DMS79 treated with DMSO at 0.1 percent for 48 hours (cell line): ENCODE results near the gene KIAA0930.

ENCODE experiments used
- DNase-seq: peaks from one replicate; lab custom pipeline; 2025; lab: John Stamatoyannopoulos, UW

KIAA0930 gene

GRCh38 chr22:45172881-45173585, 67.7 kb downstream of the KIAA0930 start:
- DNase-seq = no peak

DNA sequence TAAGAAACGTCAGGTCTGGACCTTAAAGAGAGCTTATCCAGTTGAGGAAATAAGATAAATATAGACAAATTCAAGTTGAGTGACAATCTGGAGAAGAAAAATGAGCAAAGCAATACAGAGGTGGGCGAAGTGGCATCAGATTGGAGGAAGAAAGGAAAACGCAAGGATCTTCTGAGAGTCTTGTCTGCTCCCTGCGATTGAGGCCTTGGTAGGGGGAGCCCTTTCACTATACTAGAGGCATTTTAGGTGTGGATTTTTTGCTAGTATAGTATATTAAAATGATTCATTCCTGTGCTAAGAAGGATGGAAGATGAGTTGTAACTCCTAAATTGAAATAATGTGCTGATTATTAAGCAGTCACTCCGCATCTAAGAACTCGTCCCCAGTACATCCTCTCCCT, 68.9 kb downstream of the KIAA0930 start:
- DNase-seq = no peak

DNA sequence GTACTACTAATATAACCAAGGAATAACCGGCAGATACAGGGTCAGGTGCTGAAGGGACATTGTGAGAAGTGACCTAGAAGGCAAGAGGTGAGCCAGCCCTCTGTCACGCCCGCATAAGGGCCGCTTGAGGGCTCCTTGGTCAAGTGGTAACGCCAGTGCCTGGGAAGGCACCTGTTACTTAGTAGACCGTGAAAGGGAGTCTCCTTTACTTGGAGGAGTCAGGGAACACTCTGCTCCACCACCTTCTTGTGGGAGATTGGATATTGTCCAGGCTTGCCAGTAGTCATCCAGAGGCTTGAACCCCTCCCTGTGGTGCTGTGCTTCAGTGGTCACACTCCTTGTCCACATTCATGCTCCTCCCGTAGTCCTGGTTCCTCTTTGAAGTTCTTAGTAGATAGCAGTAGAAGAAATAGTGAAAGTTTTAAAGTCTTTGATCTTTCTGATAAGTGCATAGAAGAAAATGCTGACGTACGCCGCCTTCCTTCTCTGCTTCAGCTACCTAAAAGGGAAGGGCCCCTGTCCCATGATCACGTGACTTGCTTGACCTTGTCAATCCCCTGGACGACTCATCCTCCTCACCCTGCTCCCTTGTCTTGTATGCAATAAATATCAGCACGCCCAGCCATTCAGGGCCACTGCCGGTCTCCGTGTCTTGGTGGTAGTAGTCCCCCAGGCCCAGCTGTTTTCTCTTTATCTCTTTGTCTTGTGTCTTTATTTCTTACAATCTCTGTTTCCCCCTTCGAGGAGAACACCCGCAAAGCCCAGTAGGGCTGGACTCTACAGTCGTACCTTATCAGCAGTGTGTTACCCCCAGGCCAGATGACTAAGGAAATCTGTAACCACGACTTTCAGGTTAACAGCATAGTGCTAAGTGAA, 70.9 kb downstream of the KIAA0930 start:
- DNase-seq = peak; percentile 17

DNA sequence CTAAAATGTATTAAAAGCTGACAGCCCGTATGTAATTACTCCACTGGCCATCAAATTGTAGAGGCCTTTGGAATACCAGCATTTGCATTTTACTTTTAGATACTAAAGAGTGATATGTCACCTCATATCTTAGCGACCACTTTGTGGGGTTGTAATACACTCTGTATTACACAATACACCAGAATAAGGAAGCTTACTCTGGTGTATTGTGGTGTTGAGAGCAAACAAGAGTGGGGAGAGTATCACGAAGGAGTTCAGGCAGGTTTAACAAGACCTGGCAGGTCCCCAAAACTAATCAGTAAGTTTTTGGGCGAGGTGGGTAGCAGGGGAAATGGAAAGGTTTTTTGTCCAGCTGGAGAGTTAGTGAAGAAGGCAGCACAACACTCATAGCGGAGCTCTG, 73.8 kb downstream of the KIAA0930 start:
- no peak for DNase-seq

- DNase-seq = no peak
Observed at GRCh38 chr22:45164270-45165088, 76.2 kb downstream of the KIAA0930 start.

DNA sequence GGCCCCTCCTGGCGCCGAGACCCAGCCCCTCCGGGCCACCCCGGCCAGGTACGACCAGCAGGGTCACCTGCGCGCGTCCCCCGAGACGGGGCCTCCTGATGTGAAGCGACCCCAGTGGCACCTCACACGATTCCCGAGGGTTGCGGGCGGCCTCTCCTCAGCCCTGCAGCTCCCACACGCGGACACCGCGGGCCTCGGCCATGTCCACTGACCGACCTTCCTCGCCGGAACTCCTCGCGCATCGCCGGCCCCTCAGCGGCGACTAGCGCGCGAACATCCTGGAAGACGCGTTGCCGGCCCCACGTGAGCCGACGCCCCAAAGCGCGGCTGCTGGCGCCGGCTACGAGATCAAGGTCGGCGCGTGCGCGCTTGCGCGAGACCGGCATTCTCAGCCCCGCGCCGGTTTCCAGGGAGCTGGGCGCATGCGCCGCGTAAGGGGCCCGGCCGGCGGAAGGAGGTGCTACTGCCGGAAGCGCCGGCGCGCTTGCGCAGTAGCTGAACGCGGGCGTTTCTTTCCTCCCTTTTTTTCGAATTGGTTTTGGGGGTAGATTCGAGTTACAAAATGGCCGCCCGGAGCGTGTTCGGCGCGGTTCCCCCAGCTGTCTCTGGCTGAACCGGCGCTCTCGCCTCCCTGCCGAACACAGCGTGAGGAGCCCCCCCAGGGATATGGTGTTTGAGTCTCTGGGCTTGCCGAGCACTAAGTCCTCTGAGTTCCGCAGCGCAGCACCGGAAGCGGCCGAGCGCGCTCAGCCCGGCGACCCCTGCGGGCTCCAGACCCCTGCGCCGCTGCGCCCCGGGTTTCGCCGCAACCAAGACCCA, 77.0 kb downstream of the KIAA0930 start, which contains the start of gene NUP50:
TSS of gene NUP50 (plus strand) at position 475 of the 819 bp plus-strand sequence. CDS start 4,253 bp downstream, outside the sequence.
- DNase-seq = peak; percentile 71

DNA sequence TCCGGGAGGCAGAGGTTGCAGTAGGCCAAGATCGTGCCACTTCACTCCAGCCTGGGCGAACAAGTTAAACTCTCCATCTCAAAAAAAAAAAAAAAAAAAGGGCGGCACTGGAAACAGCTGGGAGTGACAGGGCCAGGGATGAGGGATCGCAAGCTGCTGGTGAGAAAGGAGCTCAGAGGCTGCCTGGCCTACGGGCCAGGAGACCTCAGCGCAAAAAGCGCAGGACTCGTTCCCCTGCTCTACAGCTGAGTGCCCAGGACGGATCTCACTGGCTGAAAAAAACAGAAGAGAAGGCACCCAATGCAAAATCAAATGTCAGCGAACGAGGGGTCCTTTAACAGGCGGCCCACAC, 77.6 kb downstream of the KIAA0930 start:
- peak; percentile 20 for DNase-seq

GRCh38 chr22:45162531-45162930, 78.2 kb downstream of the KIAA0930 start:
- no peak for DNase-seq

GRCh38 chr22:45159652-45160462, 80.8 kb downstream of the KIAA0930 start:
- no peak for DNase-seq

DNA sequence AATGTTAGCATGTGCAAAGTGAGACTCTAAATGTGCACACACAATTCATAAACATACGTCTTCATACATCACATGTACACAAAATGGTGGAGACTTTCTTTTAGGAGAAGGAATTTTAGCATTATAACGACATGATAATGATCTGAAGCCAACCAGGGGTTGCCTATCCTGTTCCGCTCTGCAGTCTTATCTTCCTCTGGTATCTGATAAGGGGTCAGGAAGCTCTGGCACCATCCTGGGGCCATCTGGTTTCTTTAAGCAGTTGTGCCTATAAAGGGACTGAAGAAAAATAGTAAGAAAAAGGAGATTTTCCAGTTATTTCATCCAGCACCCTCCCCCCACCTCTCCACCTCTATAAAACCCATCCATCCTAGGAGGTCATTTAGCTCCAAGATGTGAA, 82.8 kb downstream of the KIAA0930 start:
- DNase-seq = no peak

GRCh38 chr22:45155050-45155840, 85.4 kb downstream of the KIAA0930 start:
- DNase-seq = no peak

DNA sequence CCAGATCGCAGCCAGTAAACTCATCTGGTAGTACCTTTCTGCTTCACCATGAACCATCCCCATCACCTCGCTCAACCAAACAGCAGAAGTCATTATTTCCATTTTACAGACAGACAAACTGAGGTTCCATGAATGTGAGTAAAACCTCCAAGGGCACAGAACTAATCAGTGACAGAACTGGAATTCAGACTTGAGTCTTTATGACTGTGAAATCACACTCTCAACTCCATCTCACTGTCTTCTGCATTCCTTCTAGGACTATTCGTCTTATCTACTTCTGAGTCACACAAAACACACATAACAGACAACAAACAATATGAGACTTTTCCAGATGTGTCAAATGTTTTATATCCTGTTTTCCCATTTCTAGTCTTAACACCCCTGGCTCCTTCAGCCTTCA, 86.3 kb downstream of the KIAA0930 start:
- DNase-seq = no peak

- DNase-seq = no peak
Observed at GRCh38 chr22:45151503-45151902, 89.2 kb downstream of the KIAA0930 start.

GRCh38 chr22:45150139-45150538, 90.6 kb downstream of the KIAA0930 start:
- DNase-seq = no peak

DNA sequence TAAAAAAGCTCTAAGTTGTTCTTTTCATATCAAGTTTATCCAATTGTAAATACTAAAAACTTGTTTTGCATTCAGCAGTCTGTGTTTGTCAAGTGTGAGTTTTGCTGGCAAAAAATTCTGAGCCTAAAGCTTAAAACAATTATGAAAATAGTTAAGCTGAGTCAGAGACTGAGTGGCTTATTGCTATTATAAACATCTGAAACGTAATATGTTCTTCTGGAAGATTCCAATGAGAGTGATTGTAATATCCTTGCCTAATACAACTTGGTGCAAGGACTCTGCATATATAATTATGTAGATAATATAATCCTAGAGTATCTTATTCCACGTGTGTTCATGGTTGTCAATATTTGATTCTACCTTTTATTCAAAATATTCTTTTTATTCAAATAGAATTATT, 91.0 kb downstream of the KIAA0930 start:
- no peak for DNase-seq

- no peak for DNase-seq
Observed at GRCh38 chr22:45144916-45145315, 95.8 kb downstream of the KIAA0930 start.

- DNase-seq = no peak
Observed at GRCh38 chr22:45142376-45142775, 98.3 kb downstream of the KIAA0930 start.
